SK-N-SH treated with all-trans-retinoic acid at 6 μM for 48 hours (cell line): Measurements from ENCODE around the gene GBP4.

Experiments used
- ATAC-seq: fragments of 200-7000 bp; cut with Tn5 transposase; 3 replicates; pipeline ENCODE4 v1.9.1; 2020; ENCODE audit warnings: mild to moderate bottlenecking, moderate library complexity
- ARNTL ChIP-seq: fragments of 450-650 bp; formaldehyde crosslinking; IDR thresholded peaks from 2 replicates; pipeline ENCODE4 v1.5.0; 2020; ENCODE audit warnings: low read depth, mild to moderate bottlenecking, moderate library complexity, borderline replicate concordance
- BACH2 ChIP-seq: fragments of 250-450 bp; sonication (Bioruptor Pico); IDR thresholded peaks from 2 replicates; pipeline ENCODE4 v1.9.0; 2021; ENCODE audit warnings: mild to moderate bottlenecking, borderline replicate concordance
- CREB5 ChIP-seq: fragments of 250-450 bp; sonication (Bioruptor Pico); IDR thresholded peaks from 2 replicates; pipeline ENCODE4 v1.5.1; 2020; ENCODE audit warnings: low read depth, mild to moderate bottlenecking, moderate library complexity
- CSDC2 ChIP-seq: fragments of 250-450 bp; sonication (Bioruptor Pico); IDR thresholded peaks from 2 replicates; pipeline ENCODE4 v1.5.0; 2020; ENCODE audit warnings: mild to moderate bottlenecking, moderate library complexity
- ESRRG ChIP-seq: fragments of 250-450 bp; sonication (Bioruptor Pico); IDR thresholded peaks from 2 replicates; pipeline ENCODE4 v1.6.1; 2021; ENCODE audit warnings: mild to moderate bottlenecking
- GLIS3 ChIP-seq: fragments of 250-450 bp; sonication (Bioruptor Pico); IDR thresholded peaks from 2 replicates; pipeline ENCODE4 v1.5.0; 2020; ENCODE audit warnings: mild to moderate bottlenecking, moderate library complexity
- ISL1 ChIP-seq: fragments of 250-450 bp; sonication (Bioruptor Pico); IDR thresholded peaks from 2 replicates; pipeline ENCODE4 v2.1.2; 2022; ENCODE audit warnings: mild to moderate bottlenecking, moderate library complexity
- OSR1 ChIP-seq: fragments of 250-450 bp; sonication (Bioruptor Pico); IDR thresholded peaks from 2 replicates; pipeline ENCODE4 v1.8.0; 2022; ENCODE audit warnings: moderate library complexity, mild to moderate bottlenecking, inconsistent platforms
- PATZ1 ChIP-seq: fragments of 250-450 bp; sonication (Bioruptor Pico); IDR thresholded peaks from 2 replicates; pipeline ENCODE4 v1.8.0; 2020; ENCODE audit warnings: mild to moderate bottlenecking, moderate library complexity, borderline replicate concordance
- PPARA ChIP-seq: fragments of 250-450 bp; sonication (Bioruptor Pico); IDR thresholded peaks from 2 replicates; pipeline ENCODE4 v1.5.0; 2020; ENCODE audit warnings: mild to moderate bottlenecking, borderline replicate concordance
- RARB ChIP-seq: fragments of 250-450 bp; sonication (Bioruptor Pico); IDR thresholded peaks from 2 replicates; pipeline ENCODE4 v1.8.0; 2021; ENCODE audit warnings: mild to moderate bottlenecking, moderate library complexity
- SNAI2 ChIP-seq: fragments of 250-450 bp; sonication (Bioruptor Pico); IDR thresholded peaks from 2 replicates; pipeline ENCODE4 v1.5.0; 2020; ENCODE audit warnings: mild to moderate bottlenecking, moderate library complexity
- TCF4 ChIP-seq: fragments of 250-450 bp; sonication (Bioruptor Pico); IDR thresholded peaks from 2 replicates; pipeline ENCODE4 v1.8.0; 2021; ENCODE audit warnings: mild to moderate bottlenecking, moderate library complexity, borderline replicate concordance
- TSHZ2 ChIP-seq: fragments of 250-450 bp; sonication (Bioruptor Pico); IDR thresholded peaks from 2 replicates; pipeline ENCODE4 v1.5.0; 2020; ENCODE audit warnings: mild to moderate bottlenecking, moderate library complexity
- ZC3H10 ChIP-seq: fragments of 250-450 bp; sonication (Bioruptor Pico); IDR thresholded peaks from 2 replicates; pipeline ENCODE4 v1.5.1; 2021; ENCODE audit warnings: mild to moderate bottlenecking, moderate library complexity
- ZFP3 ChIP-seq: fragments of 250-450 bp; sonication (Bioruptor Pico); IDR thresholded peaks from 2 replicates; pipeline ENCODE4 v1.5.0; 2020; ENCODE audit warnings: mild to moderate bottlenecking, moderate library complexity
- ZNF565 ChIP-seq: fragments of 450-650 bp; formaldehyde crosslinking; conservative IDR thresholded peaks from 2 replicates; pipeline ENCODE4 v1.5.0; 2020; ENCODE audit warnings: low read depth, mild to moderate bottlenecking, moderate library complexity
- ZNF70 ChIP-seq: fragments of 450-650 bp; formaldehyde crosslinking; IDR thresholded peaks from 2 replicates; pipeline ENCODE4 v1.5.0; 2020; ENCODE audit warnings: mild to moderate bottlenecking, moderate library complexity
- ZNF8 ChIP-seq: fragments of 450-650 bp; formaldehyde crosslinking; IDR thresholded peaks from 2 replicates; pipeline ENCODE4 v1.5.0; 2020; ENCODE audit warnings: mild to moderate bottlenecking, moderate library complexity
- TF ChIP-seq, protein P1 (sequence below): fragments of 250-450 bp; sonication (Bioruptor Pico); IDR thresholded peaks from 2 replicates; pipeline ENCODE4 v1.5.1; 2021; ENCODE audit warnings: mild to moderate bottlenecking, moderate library complexity
- TF ChIP-seq, protein P2 (sequence below): fragments of 250-450 bp; sonication (Bioruptor Pico); IDR thresholded peaks from 2 replicates; pipeline ENCODE4 v1.8.0; 2021; ENCODE audit warnings: low read depth, mild to moderate bottlenecking, moderate library complexity, borderline replicate concordance

Gene GBP4

GRCh38 chr1:89174491-89174890 lies 24.3 kb downstream of the GBP4 start:
- TF ChIP-seq ZC3H10 (CRISPR knock-in tag): no peak
- TF ChIP-seq CSDC2 (CRISPR knock-in tag): no peak
- TF ChIP-seq SNAI2 (CRISPR knock-in tag): no peak
- TF ChIP-seq ESRRG (CRISPR knock-in tag): no peak
- no peak for TF ChIP-seq GLIS3 (CRISPR knock-in tag)
- TF ChIP-seq OSR1 (CRISPR knock-in tag): no peak
- TF ChIP-seq, protein P1, sequence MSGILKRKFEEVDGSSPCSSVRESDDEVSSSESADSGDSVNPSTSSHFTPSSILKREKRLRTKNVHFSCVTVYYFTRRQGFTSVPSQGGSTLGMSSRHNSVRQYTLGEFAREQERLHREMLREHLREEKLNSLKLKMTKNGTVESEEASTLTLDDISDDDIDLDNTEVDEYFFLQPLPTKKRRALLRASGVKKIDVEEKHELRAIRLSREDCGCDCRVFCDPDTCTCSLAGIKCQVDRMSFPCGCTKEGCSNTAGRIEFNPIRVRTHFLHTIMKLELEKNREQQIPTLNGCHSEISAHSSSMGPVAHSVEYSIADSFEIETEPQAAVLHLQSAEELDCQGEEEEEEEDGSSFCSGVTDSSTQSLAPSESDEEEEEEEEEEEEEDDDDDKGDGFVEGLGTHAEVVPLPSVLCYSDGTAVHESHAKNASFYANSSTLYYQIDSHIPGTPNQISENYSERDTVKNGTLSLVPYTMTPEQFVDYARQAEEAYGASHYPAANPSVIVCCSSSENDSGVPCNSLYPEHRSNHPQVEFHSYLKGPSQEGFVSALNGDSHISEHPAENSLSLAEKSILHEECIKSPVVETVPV (CRISPR knock-in tag): no peak
- no peak for TF ChIP-seq CREB5 (CRISPR knock-in tag)
- no peak for TF ChIP-seq ZFP3 (CRISPR knock-in tag)
- TF ChIP-seq RARB: no peak
- TF ChIP-seq, protein P2, sequence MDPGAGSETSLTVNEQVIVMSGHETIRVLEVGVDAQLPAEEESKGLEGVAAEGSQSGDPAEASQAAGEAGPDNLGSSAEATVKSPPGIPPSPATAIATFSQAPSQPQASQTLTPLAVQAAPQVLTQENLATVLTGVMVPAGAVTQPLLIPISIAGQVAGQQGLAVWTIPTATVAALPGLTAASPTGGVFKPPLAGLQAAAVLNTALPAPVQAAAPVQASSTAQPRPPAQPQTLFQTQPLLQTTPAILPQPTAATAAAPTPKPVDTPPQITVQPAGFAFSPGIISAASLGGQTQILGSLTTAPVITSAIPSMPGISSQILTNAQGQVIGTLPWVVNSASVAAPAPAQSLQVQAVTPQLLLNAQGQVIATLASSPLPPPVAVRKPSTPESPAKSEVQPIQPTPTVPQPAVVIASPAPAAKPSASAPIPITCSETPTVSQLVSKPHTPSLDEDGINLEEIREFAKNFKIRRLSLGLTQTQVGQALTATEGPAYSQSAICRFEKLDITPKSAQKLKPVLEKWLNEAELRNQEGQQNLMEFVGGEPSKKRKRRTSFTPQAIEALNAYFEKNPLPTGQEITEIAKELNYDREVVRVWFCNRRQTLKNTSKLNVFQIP (CRISPR knock-in tag): no peak
- no peak for TF ChIP-seq TSHZ2 (CRISPR knock-in tag)
- TF ChIP-seq TCF4 (CRISPR knock-in tag): no peak
- TF ChIP-seq BACH2 (CRISPR knock-in tag): no peak
- no peak for TF ChIP-seq ZNF8 (CRISPR knock-in tag)
- no peak for TF ChIP-seq ZNF565 (CRISPR knock-in tag)
- TF ChIP-seq ZNF70 (CRISPR knock-in tag): no peak
- no peak for TF ChIP-seq PPARA (CRISPR knock-in tag)
- TF ChIP-seq, all 23 proteins: peak for 0
- ATAC-seq: no peak

DNA sequence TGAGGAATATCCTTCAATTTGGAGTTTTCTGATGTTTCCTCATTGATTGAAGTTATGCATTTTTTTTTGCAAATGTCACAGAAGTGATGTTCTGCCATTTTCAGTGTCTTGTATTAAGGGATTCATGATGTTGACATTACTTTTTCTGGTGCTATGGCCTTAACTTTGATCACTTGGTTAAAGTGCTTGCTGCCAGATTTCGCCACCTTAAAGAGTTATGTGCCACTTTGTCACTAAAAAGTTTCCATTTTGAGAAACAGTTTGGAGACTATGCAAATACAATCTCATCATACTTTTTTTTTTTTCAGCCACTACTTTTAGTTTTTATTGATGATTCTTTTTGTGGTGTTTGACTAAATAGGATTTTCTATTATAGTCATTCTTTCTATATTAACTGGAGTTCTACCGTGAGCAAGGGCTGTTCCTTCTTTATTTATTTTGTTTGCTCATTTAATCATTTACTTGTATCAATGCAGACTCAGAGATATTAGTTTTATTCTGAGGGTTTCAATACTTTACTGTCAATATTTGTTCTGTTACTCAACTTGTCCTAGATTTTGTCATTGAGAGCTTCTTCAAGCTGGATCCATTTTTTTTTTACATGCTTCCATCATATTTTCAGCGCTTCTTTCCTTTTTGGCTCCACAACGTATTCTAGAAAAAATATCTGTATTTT lies 26.1 kb downstream of the GBP4 start:
- TF ChIP-seq ISL1 (no peak), CREB5 (CRISPR knock-in tag) (no peak), PATZ1 (CRISPR knock-in tag) (no peak), OSR1 (CRISPR knock-in tag) (no peak), ZNF70 (CRISPR knock-in tag) (no peak), ARNTL (no peak)
- TF ChIP-seq, protein P1 (CRISPR knock-in tag): no peak
- no peak for ATAC-seq
